NCI-H1694 treated with DMSO at 0.1 percent for 48 hours (cell line): ENCODE data around the gene SHC4.
A peak's percentile ranks its signal among the peaks of the same experiment; 100 is the strongest.

Source experiments
- DNase-seq: peaks from one replicate; lab custom pipeline; 2025; lab: John Stamatoyannopoulos, UW

SHC4 gene

DNA sequence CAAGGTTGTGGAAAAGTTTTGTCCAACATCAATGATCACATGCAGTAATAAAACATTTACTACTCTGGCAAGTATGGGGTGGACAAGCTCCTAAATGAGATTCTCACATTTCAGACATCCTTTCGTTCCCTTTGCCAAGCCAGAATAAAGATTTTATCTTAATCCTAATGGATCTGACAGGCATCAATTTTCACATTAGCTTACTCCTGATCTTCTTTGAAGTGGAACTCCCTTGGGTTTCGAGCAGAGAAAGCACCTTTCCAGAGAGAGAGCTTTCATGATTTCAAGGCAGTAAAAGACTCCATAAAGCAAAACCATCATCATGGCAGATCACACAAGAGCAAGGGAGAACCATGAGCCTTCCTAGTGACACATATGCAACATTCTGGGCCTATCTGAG is 113.1 kb downstream of the SHC4 start:
- DNase-seq = no peak

DNA sequence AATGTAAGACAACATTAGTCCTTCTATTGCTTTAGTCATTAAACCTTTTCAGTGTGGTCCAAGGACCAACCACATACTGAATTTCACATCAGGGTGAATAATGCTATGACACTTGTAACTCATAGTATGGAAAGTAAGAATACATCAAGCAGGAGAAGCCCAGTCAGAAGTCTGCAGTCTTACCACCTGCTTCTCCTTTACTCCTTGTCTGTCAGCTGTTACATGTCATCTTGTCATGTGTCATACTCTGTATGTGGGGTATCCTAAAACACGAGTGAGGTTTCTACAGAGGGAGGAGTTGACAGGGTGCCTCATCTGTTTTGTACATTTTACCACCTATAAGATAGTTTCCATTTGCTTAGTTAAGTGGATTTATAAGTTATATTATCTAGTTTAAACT is 118.6 kb downstream of the SHC4 start:
- no peak for DNase-seq

GRCh38 chr15:48842501-48842900 is 121.2 kb downstream of the SHC4 start:
- DNase-seq = peak; percentile 30

GRCh38 chr15:48834756-48835155 is 129.0 kb downstream of the SHC4 start:
- DNase-seq = no peak

DNA sequence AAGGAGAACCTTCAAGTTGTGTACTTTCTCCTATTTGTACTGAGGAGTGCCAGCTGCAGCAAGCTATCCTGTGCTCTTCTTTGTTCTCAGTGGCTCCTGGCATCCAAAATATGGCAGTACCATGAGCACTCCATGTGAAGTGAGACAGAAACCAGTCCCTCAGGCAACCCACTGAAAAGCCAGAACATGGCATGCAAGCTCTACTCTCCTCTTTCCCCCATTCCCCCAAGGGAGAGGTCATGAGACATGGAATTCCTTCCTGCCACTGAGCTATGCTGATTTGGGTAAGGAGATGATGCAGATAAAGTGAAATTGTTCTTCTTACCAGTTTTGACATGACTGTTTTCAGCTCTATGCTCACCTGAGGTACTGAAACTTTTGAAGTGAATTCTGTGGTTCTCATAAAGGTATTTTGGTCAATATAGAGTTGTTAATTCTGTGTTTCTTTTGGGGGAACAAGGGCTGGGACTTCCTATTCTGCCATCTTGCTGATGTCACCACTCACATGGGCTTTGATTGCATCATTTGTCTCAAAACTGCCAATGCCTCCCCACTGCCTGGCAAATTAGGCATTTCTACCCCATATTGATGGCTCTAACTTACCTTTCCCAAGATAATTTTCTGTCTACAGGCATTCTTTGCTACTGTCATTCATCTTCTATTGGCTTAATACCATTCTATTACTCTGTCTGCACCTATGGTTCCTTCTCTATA is 130.0 kb downstream of the SHC4 start:
- DNase-seq = no peak

DNA sequence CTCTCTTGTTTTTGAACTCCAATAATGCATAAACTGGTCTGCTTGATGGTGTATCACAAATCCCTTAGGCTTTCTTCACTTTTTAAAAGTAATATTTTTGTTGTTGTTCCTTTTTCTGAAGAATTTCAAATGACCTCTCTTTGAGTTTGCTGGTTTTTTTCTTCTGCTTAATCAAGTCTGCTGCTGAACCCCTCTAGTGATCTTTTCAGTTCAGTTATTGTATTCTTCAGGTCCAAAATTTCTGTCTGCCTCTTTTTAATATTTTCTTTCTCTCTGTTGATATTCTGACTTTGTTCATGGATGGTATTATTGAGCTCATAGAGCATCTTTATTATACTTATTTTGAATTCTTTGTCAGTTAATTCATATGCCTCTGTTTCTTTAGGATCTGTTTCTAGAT is 131.1 kb downstream of the SHC4 start:
- DNase-seq = no peak

DNA sequence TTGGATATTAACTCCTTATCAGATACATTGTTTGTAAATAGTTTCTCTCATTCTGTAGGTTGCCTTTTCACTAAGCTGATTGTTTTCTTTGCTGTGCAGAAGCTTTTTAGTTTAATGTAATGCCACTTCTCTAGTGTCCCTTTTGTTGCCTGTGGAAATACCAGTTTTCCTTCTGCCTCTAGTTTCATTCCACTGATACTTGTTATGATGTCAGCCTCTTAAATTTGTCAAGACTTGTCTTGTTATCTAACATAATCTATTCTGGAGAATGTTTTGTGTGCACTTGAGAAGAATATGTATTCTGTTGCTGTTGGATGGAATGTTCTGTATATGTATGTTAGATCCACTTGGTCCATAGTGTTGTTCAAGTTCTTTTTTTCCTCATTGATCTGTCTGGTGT is 134.8 kb downstream of the SHC4 start:
- no peak for DNase-seq

DNA sequence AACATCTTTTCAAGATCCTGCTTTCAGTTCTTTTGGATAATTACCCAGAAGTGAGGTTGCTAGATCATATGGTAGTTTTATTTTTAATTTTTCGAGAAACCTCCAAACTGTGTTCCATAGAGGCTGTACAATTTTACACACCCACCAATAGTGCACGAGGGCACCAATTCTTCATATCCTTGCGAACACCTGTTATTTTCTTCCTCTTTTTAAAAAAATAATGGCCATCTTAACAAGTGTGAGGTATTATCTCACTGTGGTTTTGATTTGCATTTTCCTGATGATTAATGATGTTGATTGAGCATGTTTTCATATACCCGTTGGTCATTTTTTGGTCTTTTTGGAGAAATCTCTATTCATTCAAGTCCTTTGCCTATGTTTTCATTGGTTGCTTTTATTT is 135.2 kb downstream of the SHC4 start:
- no peak for DNase-seq

DNA sequence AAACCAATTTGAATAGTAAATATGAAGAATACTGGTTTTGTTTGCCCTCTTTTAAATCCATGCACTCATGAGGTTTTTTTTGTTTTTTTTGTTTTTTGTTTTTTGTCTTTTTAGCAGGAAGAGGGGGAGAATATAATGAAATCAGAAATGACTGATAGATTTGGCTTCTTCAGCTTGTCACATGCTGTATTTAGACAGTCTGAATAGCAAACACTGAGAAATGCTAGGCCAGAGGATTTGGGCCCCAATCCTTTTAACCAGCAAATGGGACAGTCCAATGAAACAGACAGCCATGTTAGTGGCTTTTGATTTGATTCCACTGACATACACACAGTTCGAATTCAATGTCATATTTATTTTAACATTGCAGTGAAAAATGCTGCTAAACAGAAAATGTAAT is 138.6 kb downstream of the SHC4 start:
- no peak for DNase-seq

DNA sequence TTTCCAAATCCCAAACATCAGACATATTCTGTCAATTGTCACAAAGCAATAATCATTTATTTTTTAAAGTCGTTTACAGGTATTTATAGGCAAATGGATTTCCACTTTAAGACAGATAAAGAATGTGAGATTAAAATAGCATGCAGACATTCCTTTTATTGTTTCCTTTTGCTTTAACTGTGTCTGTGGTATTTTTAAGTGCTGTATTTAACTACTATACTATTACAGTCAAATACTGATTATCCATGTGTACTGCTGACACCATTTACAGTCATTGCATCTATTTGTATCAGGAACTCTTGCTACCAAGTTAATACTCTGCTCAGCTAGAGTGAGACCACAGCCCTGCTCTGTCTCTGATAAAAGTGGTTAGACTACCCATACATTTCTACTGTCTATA is 140.0 kb downstream of the SHC4 start:
- no peak for DNase-seq

DNA sequence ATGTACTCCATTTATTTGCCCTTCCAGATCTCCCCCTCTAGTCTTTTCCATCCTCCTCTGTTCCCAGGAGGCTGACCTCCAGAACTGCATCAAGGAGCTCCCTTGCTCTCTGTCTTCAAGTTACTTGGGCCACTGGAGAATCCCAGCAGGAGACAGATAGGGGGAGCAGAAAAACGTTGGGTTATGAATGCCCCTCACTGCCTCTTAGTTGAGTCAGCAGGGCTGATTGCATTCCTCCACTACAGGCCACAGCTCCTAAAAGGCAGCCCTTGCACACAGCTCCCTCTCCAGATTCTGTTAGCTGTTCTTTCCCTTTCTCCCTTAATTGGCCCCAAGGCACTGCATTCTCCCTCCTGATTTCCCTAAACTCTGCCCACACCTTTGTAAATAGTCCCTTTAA is 140.5 kb downstream of the SHC4 start:
- no peak for DNase-seq

- no peak for DNase-seq
Observed at GRCh38 chr15:48814286-48814685, 149.4 kb downstream of the SHC4 start.

DNA sequence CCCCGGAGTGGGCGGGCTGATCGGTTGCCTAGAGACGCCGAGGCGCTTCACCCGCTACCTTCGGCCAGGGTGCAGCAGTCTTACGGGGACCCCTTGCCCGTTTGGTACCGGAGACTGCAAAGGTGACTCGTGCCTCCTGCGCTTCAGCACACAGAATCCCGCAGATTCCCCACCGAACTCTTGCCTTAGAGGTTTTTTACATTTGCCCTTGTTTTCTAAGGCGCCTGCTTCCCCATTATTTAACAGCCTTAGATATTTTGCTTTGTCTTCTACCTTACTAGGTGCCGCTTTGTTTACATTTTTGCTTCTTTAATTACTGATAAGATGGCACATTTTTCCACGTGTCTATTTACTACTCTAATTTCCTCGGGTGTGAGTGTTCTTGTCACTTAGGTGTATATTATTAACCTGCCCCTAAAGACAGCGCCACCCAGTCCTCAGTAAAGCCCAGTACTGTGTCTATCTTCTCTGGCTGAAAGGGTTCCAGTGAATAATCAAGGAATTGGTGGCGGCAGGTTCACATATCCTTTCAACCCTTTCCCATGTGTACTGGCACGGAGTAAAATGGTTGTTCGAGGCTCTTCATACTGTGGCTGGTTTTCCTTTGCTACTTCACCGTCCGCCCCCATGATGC is 152.3 kb downstream of the SHC4 start:
- DNase-seq = no peak

DNA sequence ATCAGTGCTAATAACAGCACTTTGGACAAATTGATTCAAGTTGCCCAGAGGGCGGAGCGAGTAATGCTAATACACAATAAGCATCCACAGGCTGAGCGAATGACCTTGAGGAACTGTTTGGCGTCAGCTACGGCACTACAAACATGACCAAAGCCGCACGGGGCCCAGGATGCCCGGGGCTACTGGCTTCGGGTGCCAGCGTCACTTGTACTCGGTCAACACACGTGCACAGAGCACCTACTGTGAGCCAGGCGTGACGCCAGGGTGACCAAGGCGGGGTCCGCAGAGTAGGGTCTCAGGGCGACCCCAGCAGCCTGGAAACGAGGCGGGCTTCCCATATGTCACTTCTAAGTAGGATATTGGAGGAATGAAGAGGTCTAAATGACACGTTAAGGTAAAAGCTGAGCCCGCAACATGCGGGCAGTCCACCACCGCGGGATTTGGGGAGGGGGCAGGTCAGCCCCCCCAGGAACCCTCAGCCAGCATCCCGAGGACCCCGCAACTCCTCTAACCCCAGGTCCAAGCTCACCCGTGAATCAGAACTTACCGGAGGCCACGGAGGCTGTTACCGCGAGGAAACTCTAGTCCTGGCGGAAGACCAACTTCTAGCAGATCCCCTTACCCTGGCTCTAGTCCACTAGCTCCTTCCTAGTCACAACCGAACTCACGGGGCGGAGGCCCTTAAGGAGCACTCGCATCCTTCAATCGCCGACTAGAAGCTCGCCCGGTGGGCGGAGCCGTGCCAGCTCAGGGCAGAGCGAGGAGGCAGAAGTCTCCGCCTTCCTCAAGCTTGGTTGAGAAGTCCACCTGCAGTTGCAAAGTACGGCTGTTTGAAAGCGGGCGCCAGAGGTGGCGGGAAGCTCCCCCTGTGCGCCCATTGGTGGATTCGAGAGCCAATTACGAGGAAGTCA is 153.1 kb downstream of the SHC4 start, which contains the start of gene CEP152:
Gene CEP152 (minus strand): TSS at position 656 of the 911 bp plus-strand sequence. CDS start 5,420 bp downstream, outside the sequence.
- DNase-seq = peak; percentile 97

GRCh38 chr15:48806151-48806550 is 157.6 kb downstream of the SHC4 start:
- no peak for DNase-seq

GRCh38 chr15:48805591-48805990 is 158.1 kb downstream of the SHC4 start:
- DNase-seq = no peak

- no peak for DNase-seq
Observed at GRCh38 chr15:48803877-48804276, 159.8 kb downstream of the SHC4 start.

DNA sequence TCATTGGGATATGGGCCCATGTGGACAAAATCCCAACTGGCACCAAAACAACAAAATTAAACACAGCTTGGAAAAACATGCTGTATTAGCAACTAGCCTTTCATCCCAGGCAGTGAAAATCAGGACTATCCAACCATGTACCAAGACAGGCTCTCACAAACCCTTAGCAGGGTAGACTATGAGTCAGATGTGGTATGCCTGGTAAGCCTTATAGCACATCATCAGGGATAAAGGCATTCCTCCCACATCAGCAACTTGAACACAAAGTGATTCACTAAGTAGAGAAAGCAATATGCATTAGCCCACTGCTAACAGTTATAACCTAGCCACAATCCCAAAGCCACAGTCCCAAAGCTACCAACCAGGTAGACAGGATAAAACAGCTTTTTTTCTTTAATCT is 160.9 kb downstream of the SHC4 start:
- no peak for DNase-seq

- no peak for DNase-seq
Observed at GRCh38 chr15:48802257-48802656, 161.5 kb downstream of the SHC4 start.

- DNase-seq = peak; percentile 12
Observed at GRCh38 chr15:48800811-48801455, 162.8 kb downstream of the SHC4 start.

DNA sequence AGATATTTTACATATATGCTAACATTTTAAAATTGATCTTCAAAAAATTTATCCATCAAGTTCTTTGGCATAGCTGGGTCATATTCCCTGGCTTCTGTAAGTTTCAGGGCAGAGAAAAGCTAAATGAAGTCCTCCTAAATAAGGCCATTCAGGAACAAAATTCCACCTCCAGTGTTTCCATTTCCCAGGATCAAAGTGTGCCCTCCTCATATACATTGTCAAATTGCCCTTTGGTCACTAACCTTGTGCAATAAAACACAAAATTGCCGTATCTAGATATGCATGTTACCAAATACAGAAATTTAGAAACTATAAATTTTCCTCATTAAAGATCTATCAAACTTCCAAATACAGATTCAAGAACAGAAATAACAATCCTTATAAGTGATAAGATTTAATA is 163.5 kb downstream of the SHC4 start:
- no peak for DNase-seq

- DNase-seq = no peak
Observed at GRCh38 chr15:48798319-48798718, 165.4 kb downstream of the SHC4 start.
